Measurements from ENCODE around the gene IL15RA.

GRCh38 chr10:6011558-6011957 lies 34.2 kb upstream of the IL15RA start:
- no peak for TF ChIP-seq POLR2A (IDR thresholded peaks at IDR 0.05; ENCODE audit: low read length)
- no peak for TF ChIP-seq GATA1 (IDR thresholded peaks at IDR 0.05; ENCODE audit: low read depth, low read length)

All from erythroblast (primary cell).